H9 (cell line): ENCODE results near the gene NAPEPLD. TPM values are rescaled to one million over a fixed set of nuclear protein-coding genes. Genes with fewer than 3 reads are reported as not detected.

ENCODE experiments used
- DNase-seq: peaks from one replicate; pipeline ENCODE4 v3.0.0-alpha.2; 2017
- H2AFZ ChIP-seq: one replicate; pipeline ENCODE4 v1.6.1; 2013; ENCODE audit warnings: mild to moderate bottlenecking, low read length, control low read depth, moderate library complexity
- H2AK5ac ChIP-seq: 2 replicates; pipeline ENCODE4 v1.6.1; 2013; ENCODE audit warnings: low read length, control low read depth, mixed read lengths; ENCODE audit not compliant: insufficient read length
- H2BK120ac ChIP-seq: one replicate; pipeline ENCODE4 v1.6.1; 2013; ENCODE audit warnings: low read depth, mild to moderate bottlenecking, low read length, control low read depth, inconsistent platforms; ENCODE audit not compliant: poor library complexity, severe bottlenecking
- H2BK12ac ChIP-seq: 2 replicates; pipeline ENCODE4 v1.6.1; 2013; ENCODE audit warnings: low read length, control low read depth, mixed read lengths, low read depth; ENCODE audit not compliant: insufficient read length
- H2BK15ac ChIP-seq: 2 replicates; pipeline ENCODE4 v1.6.1; 2013; ENCODE audit warnings: low read depth, low read length, control low read depth
- H2BK20ac ChIP-seq: one replicate; pipeline ENCODE4 v1.6.1; 2013; ENCODE audit warnings: low read depth, mild to moderate bottlenecking, low read length, control low read depth, inconsistent platforms; ENCODE audit not compliant: poor library complexity, severe bottlenecking
- H2BK5ac ChIP-seq: 2 replicates; pipeline ENCODE4 v1.6.1; 2013; ENCODE audit warnings: low read length, control low read depth, mixed read lengths; ENCODE audit not compliant: insufficient read length
- H3K14ac ChIP-seq: 2 replicates; pipeline ENCODE4 v1.6.1; 2013; ENCODE audit warnings: low read length, control low read depth; ENCODE audit not compliant: insufficient read depth
- H3K18ac ChIP-seq: 2 replicates; pipeline ENCODE4 v1.6.1; 2013; ENCODE audit warnings: low read depth, mild to moderate bottlenecking, mixed read lengths, low read length, control low read depth; ENCODE audit not compliant: insufficient read length
- H3K23ac ChIP-seq: 2 replicates; pipeline ENCODE4 v1.6.1; 2013; ENCODE audit warnings: low read length, control low read depth, mixed read lengths, low read depth; ENCODE audit not compliant: insufficient read length
- H3K23me2 ChIP-seq: 2 replicates; pipeline ENCODE4 v1.6.1; 2013; ENCODE audit warnings: low read depth, mild to moderate bottlenecking, mixed read lengths, low read length, control low read depth; ENCODE audit not compliant: insufficient read length, poor library complexity, severe bottlenecking
- H3K27ac ChIP-seq: 2 replicates; pipeline ENCODE4 v1.5.1; 2013; ENCODE audit warnings: low read length, control low read depth, mixed read lengths, low read depth; ENCODE audit not compliant: insufficient read length
- H3K27me3 ChIP-seq: 2 replicates; pipeline ENCODE4 v1.6.1; 2013; ENCODE audit warnings: low read length, control low read depth, inconsistent platforms; ENCODE audit not compliant: insufficient read depth
- H3K4ac ChIP-seq: 2 replicates; pipeline ENCODE4 v1.6.1; 2013; ENCODE audit warnings: low read depth, mild to moderate bottlenecking, control low read depth, inconsistent platforms, low read length, moderate library complexity
- H3K4me1 ChIP-seq: 2 replicates; pipeline ENCODE4 v1.6.1; 2013; ENCODE audit warnings: low read length, control low read depth, inconsistent platforms; ENCODE audit not compliant: insufficient read depth
- H3K4me2 ChIP-seq: 2 replicates; pipeline ENCODE4 v1.6.1; 2013; ENCODE audit warnings: low read length, control low read depth, mixed read lengths; ENCODE audit not compliant: insufficient read length, insufficient read depth
- H3K56ac ChIP-seq: 2 replicates; pipeline ENCODE4 v1.6.1; 2013; ENCODE audit warnings: low read depth, mild to moderate bottlenecking, mixed read lengths, low read length, control low read depth; ENCODE audit not compliant: insufficient read length
- H3K79me1 ChIP-seq: 2 replicates; pipeline ENCODE4 v1.6.1; 2013; ENCODE audit warnings: low read depth, mild to moderate bottlenecking, moderate library complexity, low read length, control low read depth, inconsistent platforms; ENCODE audit not compliant: insufficient read depth, poor library complexity, severe bottlenecking
- H3K79me2 ChIP-seq: 2 replicates; pipeline ENCODE4 v1.6.1; 2013; ENCODE audit warnings: low read length, control low read depth, inconsistent platforms; ENCODE audit not compliant: insufficient read depth
- H3K9ac ChIP-seq: 2 replicates; pipeline ENCODE4 v1.6.1; 2013; ENCODE audit warnings: low read length, control low read depth, mixed read lengths; ENCODE audit not compliant: insufficient read length; ENCODE audit errors: extremely low read depth
- H3K9me3 ChIP-seq: one replicate; pipeline ENCODE4 v1.6.1; 2013; ENCODE audit warnings: low read depth, low read length, inconsistent platforms; ENCODE audit not compliant: control insufficient read depth
- H3T11ph ChIP-seq: one replicate; pipeline ENCODE4 v1.6.1; 2013; ENCODE audit warnings: mild to moderate bottlenecking, low read length, control low read depth, inconsistent platforms
- H4K20me1 ChIP-seq: one replicate; pipeline ENCODE4 v1.6.1; 2013; ENCODE audit not compliant: control insufficient read depth, insufficient read length, insufficient read depth
- H4K5ac ChIP-seq: 2 replicates; pipeline ENCODE4 v1.6.1; 2013; ENCODE audit warnings: low read depth, mild to moderate bottlenecking, mixed read lengths, low read length, control low read depth; ENCODE audit not compliant: insufficient read length
- H4K8ac ChIP-seq: replicated peaks from 2 replicates; pipeline ENCODE4 v1.6.1; 2013; ENCODE audit warnings: low read length, control low read depth, mixed read lengths, low read depth; ENCODE audit not compliant: insufficient read length
- H4K91ac ChIP-seq: 2 replicates; pipeline ENCODE4 v1.6.1; 2013; ENCODE audit warnings: low read depth, mild to moderate bottlenecking, moderate library complexity, mixed read lengths, low read length, control low read depth; ENCODE audit not compliant: insufficient read length
- H3K27ac Mint-ChIP-seq, 3 experiments: 2 replicates in 2 of 3; 3 replicates in 1 of 3; pipeline ENCODE4 v1.8.0; 2020 to 2021; ENCODE audit warnings: mixed read lengths in 3 of 3, mild to moderate bottlenecking in 1 of 3, moderate library complexity in 1 of 3
- H3K27me3 Mint-ChIP-seq: 2 replicates; pipeline ENCODE4 v1.8.0; 2021; ENCODE audit warnings: low read depth, mild to moderate bottlenecking, moderate library complexity, mixed read lengths
- H3K36me3 Mint-ChIP-seq, 3 experiments: 2 replicates in 2 of 3; 3 replicates in 1 of 3; pipeline ENCODE4 v1.8.0; 2020 to 2021; ENCODE audit warnings: low read depth in 3 of 3, mixed read lengths in 3 of 3; ENCODE audit not compliant: insufficient read depth in 1 of 3
- H3K4me1 Mint-ChIP-seq, 2 experiments: 2 replicates each; pipeline ENCODE4 v1.8.0; 2020; ENCODE audit warnings: mixed read lengths in 2 of 2
- H3K4me3 Mint-ChIP-seq, 2 experiments: 2 replicates in 1 of 2; 3 replicates in 1 of 2; pipeline ENCODE4 v1.8.0; 2020 to 2021; ENCODE audit warnings: mild to moderate bottlenecking in 2 of 2, mixed read lengths in 2 of 2, moderate library complexity in 1 of 2
- H3K9me3 Mint-ChIP-seq, 2 experiments: 2 replicates in 1 of 2; 3 replicates in 1 of 2; pipeline ENCODE4 v1.8.0; 2020; ENCODE audit warnings: mild to moderate bottlenecking in 2 of 2, mixed read lengths in 2 of 2, moderate library complexity in 1 of 2
- WGBS: extraction: QIAGEN DNeasy Blood & Tissue Kit; methylation state at CpG from one replicate; pipeline ENCODE4 v1.1.7; 2013; ENCODE audit warnings: missing lambda C conversion rate, low lambda C conversion rate, mixed read lengths; ENCODE audit not compliant: insufficient read length; ENCODE audit errors: extremely low coverage; 5-methylcytosine and 5-hydroxymethylcytosine counted together
- total RNA-seq: library from RNA; stranded (reverse); gene quantifications from 2 replicates; pipeline ENCODE4 v1.2.1, GENCODE V29; 2021
- TF ChIP-seq, protein P1 (sequence below): fragments of 200-600 bp; sonication (generic); conservative IDR thresholded peaks from 3 replicates; pipeline ENCODE4 v1.8.0; 2021; ENCODE audit warnings: antibody characterized with exemption, mild to moderate bottlenecking

The NAPEPLD gene
- total RNA-seq, 1 experiment from 2014 or later = 9.3 TPM

GRCh38 chr7:103083210-103083609 lies 65.7 kb downstream of the NAPEPLD start:
- Histone ChIP-seq H4K20me1 (no peaks in the 10 kb centered on the region), H2BK5ac (no peak overlapping the region), H3T11ph (no peak overlapping the region), H3K4me1 (no peaks in the 10 kb centered on the region; the same call in 1 of the 2 replicates), H3K14ac (no peak overlapping the region), H4K8ac (no peak overlapping the region), H3K23me2 (no peaks in the 10 kb centered on the region), H2BK15ac (no peak overlapping the region), H4K5ac (no peak overlapping the region), H2AFZ (no peak overlapping the region), H3K9ac (no peak overlapping the region), H2BK120ac (no peak overlapping the region), H3K79me1 (no peaks in the 10 kb centered on the region), H2BK12ac (no peak overlapping the region), H3K18ac (no peak overlapping the region), H3K4me2 (no peak overlapping the region), H3K79me2 (no peaks in the 10 kb centered on the region), H2BK20ac (no peak overlapping the region), H3K4ac (no peak overlapping the region), H4K91ac (no peak overlapping the region), H3K56ac (no peak overlapping the region), H3K27ac (no peak overlapping the region), H3K23ac (no peak overlapping the region), H3K27me3 (no peaks in the 10 kb centered on the region), H3K9me3 (no peaks in the 10 kb centered on the region), H2AK5ac (no peak overlapping the region)
- TF ChIP-seq, protein P1, sequence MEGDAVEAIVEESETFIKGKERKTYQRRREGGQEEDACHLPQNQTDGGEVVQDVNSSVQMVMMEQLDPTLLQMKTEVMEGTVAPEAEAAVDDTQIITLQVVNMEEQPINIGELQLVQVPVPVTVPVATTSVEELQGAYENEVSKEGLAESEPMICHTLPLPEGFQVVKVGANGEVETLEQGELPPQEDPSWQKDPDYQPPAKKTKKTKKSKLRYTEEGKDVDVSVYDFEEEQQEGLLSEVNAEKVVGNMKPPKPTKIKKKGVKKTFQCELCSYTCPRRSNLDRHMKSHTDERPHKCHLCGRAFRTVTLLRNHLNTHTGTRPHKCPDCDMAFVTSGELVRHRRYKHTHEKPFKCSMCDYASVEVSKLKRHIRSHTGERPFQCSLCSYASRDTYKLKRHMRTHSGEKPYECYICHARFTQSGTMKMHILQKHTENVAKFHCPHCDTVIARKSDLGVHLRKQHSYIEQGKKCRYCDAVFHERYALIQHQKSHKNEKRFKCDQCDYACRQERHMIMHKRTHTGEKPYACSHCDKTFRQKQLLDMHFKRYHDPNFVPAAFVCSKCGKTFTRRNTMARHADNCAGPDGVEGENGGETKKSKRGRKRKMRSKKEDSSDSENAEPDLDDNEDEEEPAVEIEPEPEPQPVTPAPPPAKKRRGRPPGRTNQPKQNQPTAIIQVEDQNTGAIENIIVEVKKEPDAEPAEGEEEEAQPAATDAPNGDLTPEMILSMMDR = no peak
- no CpG with 5 or more reads among the region's 3 CpGs for WGBS
- Mint-ChIP-seq H3K4me3 (no peak overlapping the region), H3K27ac (no peak overlapping the region), H3K36me3 (peaks cover 5 to 42% (median 34%) of the 10 kb centered on the region in 3 experiments; a peak in 6 of 7 replicates), H3K27me3 (no peaks in the 10 kb centered on the region), H3K4me1 (peaks cover 12 to 14% of the 10 kb centered on the region in 2 experiments), H3K9me3 (no peaks in the 10 kb centered on the region)
- DNase-seq = no peak
